IMR-90 (cell line): ENCODE measurements around the gene SVIP. TPM values are rescaled to one million over a fixed set of nuclear protein-coding genes. Genes with fewer than 3 reads are reported as not detected.

ENCODE experiments used
- ATAC-seq: fragments of 200-7000 bp; cut with Tn5 transposase; 2 replicates; pipeline ENCODE4 v1.9.1; 2020; ENCODE audit warnings: low read depth, mild to moderate bottlenecking, moderate library complexity
- BruUV-seq: library from RNA; stranded (reverse); fragments of 400-500 nt; replicated peaks from 2 replicates; lab custom pipeline; 2021; lab: Mats Ljungman, UMichigan
- CTCF ChIA-PET: fragments of 300-600 bp; formaldehyde crosslinking; extraction: SDS; loops from one replicate; lab custom pipeline; 2021; ENCODE audit warnings: antibody characterized with exemption; lab: Yijun Ruan, JAX
- POLR2A ChIA-PET: fragments of 300-600 bp; sonication (Branson Sonifier 250); formaldehyde crosslinking; loops from one replicate; lab custom pipeline; 2022; ENCODE audit warnings: antibody characterized with exemption; ENCODE audit not compliant: unreplicated experiment; lab: Charles Lee
- DNase-seq: peaks from one replicate; pipeline ENCODE4 v3.0.0; 2013
- H2AFZ ChIP-seq: replicated peaks from 2 replicates; pipeline ENCODE3; 2013; ENCODE audit warnings: low read length, mild to moderate bottlenecking; ENCODE audit not compliant: poor library complexity
- H2AK5ac ChIP-seq: 2 replicates; pipeline ENCODE4 v1.6.1; 2013; ENCODE audit warnings: low read depth, low read length, inconsistent platforms
- H2AK9ac ChIP-seq: replicated peaks from 2 replicates; pipeline ENCODE3; 2013; ENCODE audit warnings: mild to moderate bottlenecking, low read depth, low read length, moderate library complexity; ENCODE audit not compliant: poor library complexity
- H2BK120ac ChIP-seq: 2 replicates; pipeline ENCODE4 v1.6.1; 2013; ENCODE audit warnings: low read depth, low read length, inconsistent platforms
- H2BK15ac ChIP-seq: 3 replicates; pipeline ENCODE4 v1.6.1; 2013; ENCODE audit warnings: low read depth, low read length, inconsistent platforms
- H2BK20ac ChIP-seq: 2 replicates; pipeline ENCODE4 v1.6.1; 2013; ENCODE audit warnings: low read depth, mild to moderate bottlenecking, inconsistent platforms, low read length, moderate library complexity
- H2BK5ac ChIP-seq: 2 replicates; pipeline ENCODE4 v1.6.1; 2013; ENCODE audit warnings: mild to moderate bottlenecking, low read depth, low read length, inconsistent platforms; ENCODE audit not compliant: poor library complexity, severe bottlenecking
- H3K14ac ChIP-seq: replicated peaks from 2 replicates; pipeline ENCODE4 v1.6.1; 2013; ENCODE audit warnings: low read depth, low read length, inconsistent platforms
- H3K18ac ChIP-seq: 2 replicates; pipeline ENCODE4 v1.6.1; 2013; ENCODE audit warnings: low read depth, low read length, control low read depth
- H3K23ac ChIP-seq: 2 replicates; pipeline ENCODE4 v1.6.1; 2013; ENCODE audit warnings: low read depth, low read length, inconsistent platforms
- H3K27ac ChIP-seq: 2 replicates; pipeline ENCODE4 v1.5.1; 2013; ENCODE audit warnings: mild to moderate bottlenecking, control low read depth, low read length; ENCODE audit not compliant: insufficient read depth
- H3K27me3 ChIP-seq: 2 replicates; pipeline ENCODE4 v1.6.1; 2013; ENCODE audit warnings: low read length; ENCODE audit not compliant: control insufficient read depth, insufficient read depth
- H3K36me3 ChIP-seq: 2 replicates; pipeline ENCODE4 v1.6.1; 2013; ENCODE audit warnings: low read length, mixed read lengths; ENCODE audit not compliant: control insufficient read depth, insufficient read depth
- H3K4ac ChIP-seq: 2 replicates; pipeline ENCODE4 v1.6.1; 2013; ENCODE audit warnings: low read depth, low read length, inconsistent platforms
- H3K4me1 ChIP-seq: 2 replicates; pipeline ENCODE4 v1.6.1; 2013; ENCODE audit warnings: low read length, mixed read lengths; ENCODE audit not compliant: control insufficient read depth, insufficient read depth
- H3K4me2 ChIP-seq: 2 replicates; pipeline ENCODE4 v1.6.1; 2013; ENCODE audit warnings: low read depth, mild to moderate bottlenecking, control low read depth, low read length, moderate library complexity
- H3K4me3 ChIP-seq: 2 replicates; pipeline ENCODE4 v1.5.1; 2013; ENCODE audit warnings: low read depth, mild to moderate bottlenecking, control low read depth, low read length, moderate library complexity; ENCODE audit not compliant: insufficient read depth
- H3K56ac ChIP-seq: 2 replicates; pipeline ENCODE4 v1.6.1; 2013; ENCODE audit warnings: low read length, inconsistent platforms; ENCODE audit not compliant: insufficient read depth; ENCODE audit errors: extremely low read depth
- H3K79me1 ChIP-seq, 2 experiments: 2 replicates each; pipeline ENCODE4 v1.6.1; 2013; ENCODE audit warnings: low read length in 2 of 2, inconsistent platforms in 1 of 2, low read depth in 1 of 2
- H3K9ac ChIP-seq: 2 replicates; pipeline ENCODE4 v1.6.1; 2013; ENCODE audit warnings: low read depth, low read length, control low read depth
- H3K9me1 ChIP-seq: 2 replicates; pipeline ENCODE4 v1.6.1; 2013; ENCODE audit warnings: low read length, inconsistent platforms; ENCODE audit not compliant: insufficient read depth
- H3K9me3 ChIP-seq: 2 replicates; pipeline ENCODE4 v1.6.1; 2013; ENCODE audit warnings: low read length; ENCODE audit not compliant: control insufficient read depth, insufficient read depth
- H4K20me1 ChIP-seq: 2 replicates; pipeline ENCODE4 v1.6.1; 2013; ENCODE audit warnings: low read length, inconsistent platforms; ENCODE audit not compliant: insufficient read depth
- H4K5ac ChIP-seq: 2 replicates; pipeline ENCODE4 v1.6.1; 2013; ENCODE audit warnings: mild to moderate bottlenecking, low read depth, low read length, control low read depth
- H4K8ac ChIP-seq, 2 experiments: 2 replicates each; pipeline ENCODE4 v1.6.1; 2013; ENCODE audit warnings: low read depth in 2 of 2, low read length in 2 of 2, control low read depth in 1 of 2, inconsistent platforms in 1 of 2
- H4K91ac ChIP-seq: 2 replicates; pipeline ENCODE4 v1.6.1; 2013; ENCODE audit warnings: low read depth, low read length, inconsistent platforms; ENCODE audit not compliant: insufficient read depth
- WGBS, 2 experiments: methylation state at CpG; one replicate each; pipeline versions ENCODE4 v1.1.5 to v1.1.7; 2013; ENCODE audit warnings: missing lambda C conversion rate in 2 of 2; ENCODE audit not compliant: insufficient read length in 1 of 2; ENCODE audit errors: extremely low coverage in 2 of 2; 5-methylcytosine and 5-hydroxymethylcytosine counted together
- dilution Hi-C: fragments of 300-500 bp; cut with HindIII; formaldehyde crosslinking; loops from one replicate; pipeline ENCODE4 v1.14.3; 2018; ENCODE audit warnings: low sequenced_read_pairs; ENCODE audit not compliant: unreplicated experiment
- in situ Hi-C: fragments of 300-500 bp; cut with MboI; formaldehyde crosslinking; loops from 3 replicates; pipeline ENCODE4 v1.14.3; 2019; ENCODE audit warnings: low sequenced_read_pairs, inconsistent platforms, mixed read lengths
- intact Hi-C: fragments of 100-400 bp; cut with micrococcal nuclease; formaldehyde crosslinking; loops from 2 replicates; pipeline ENCODE4 v1.10.0; 2022
- polyA plus RNA-seq, 3 experiments: library from polyadenylated mRNA; depleted of rRNA; stranded (reverse); fragments of >200 nt; gene quantifications; 2 replicates each; pipeline ENCODE4 v1.2.3, GENCODE V29; 2012; ENCODE audit warnings: low replicate concordance in 1 of 3
- total RNA-seq: library from RNA; depleted of rRNA; stranded (reverse); fragments of >200 nt; gene quantifications from 2 replicates; pipeline ENCODE4 v1.2.3, GENCODE V29; 2012
- TF ChIP-seq, protein P1 (sequence below): fragments of 150-350 bp; IDR thresholded peaks from 2 replicates; pipeline ENCODE4 v1.6.1; 2016; ENCODE audit warnings: low read depth, mild to moderate bottlenecking, low read length, moderate library complexity, borderline replicate concordance

Gene SVIP
- total and polyA plus RNA-seq, 2 of the 4 experiments (the other 2 are of a cell fraction) = 2.0 to 6.8 TPM

DNA sequence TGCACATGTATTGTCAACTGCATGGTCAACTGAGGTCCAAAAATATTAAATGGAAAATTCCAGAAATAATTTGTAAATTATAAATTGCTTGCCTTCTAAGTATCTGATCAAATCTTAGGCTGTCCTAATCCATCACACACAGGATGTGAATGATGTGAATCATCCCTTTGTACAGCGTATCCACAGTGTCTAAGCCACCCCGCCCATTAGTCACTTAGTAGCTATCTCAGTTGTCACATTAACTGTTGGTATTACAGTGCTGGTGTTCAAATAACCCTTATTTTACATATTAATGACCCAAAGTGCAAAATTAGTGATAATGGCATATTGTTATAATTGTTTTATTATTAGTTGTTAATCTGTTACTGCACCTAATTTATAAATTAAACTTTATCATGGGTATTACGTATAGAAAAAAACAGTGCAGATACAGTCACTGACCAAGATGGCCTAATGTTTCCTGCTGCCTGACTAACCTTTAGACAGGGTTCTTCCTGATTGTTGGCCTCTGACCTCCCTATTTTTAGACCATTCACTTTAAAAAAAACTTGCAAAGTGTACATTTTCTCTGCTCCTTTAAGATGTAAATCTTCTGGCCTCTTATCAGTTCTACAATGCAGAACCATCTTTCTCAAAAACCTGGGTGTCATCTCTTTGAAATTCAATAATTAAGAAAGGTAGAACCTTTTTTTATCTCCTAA lies 2.9 kb upstream of the SVIP start:
- ChIA-PET CTCF (no interaction called here), POLR2A (no interaction called here)
- Histone ChIP-seq H3K4me2 (no peak overlapping the region), H2AK5ac (no peak overlapping the region), H3K23ac (no peak overlapping the region), H2AK9ac (no peak overlapping the region), H3K9ac (no peak overlapping the region), H3K36me3 (no peaks in the 10 kb centered on the region), H4K91ac (no peak overlapping the region), H4K20me1 (no peaks in the 10 kb centered on the region), H3K14ac (no peak overlapping the region), H4K8ac (no peak overlapping the region), H4K5ac (no peak overlapping the region), H3K79me1 (peaks cover 0 to 4% of the 10 kb centered on the region in 2 experiments; a peak in 3 of 4 replicates), H3K9me1 (no peaks in the 10 kb centered on the region), H3K27ac (no peak overlapping the region), H2BK15ac (no peak overlapping the region), H2BK120ac (no peak overlapping the region), H2AFZ (no peak overlapping the region), H2BK20ac (no peak overlapping the region), H3K56ac (no peak overlapping the region), H3K27me3 (no peaks in the 10 kb centered on the region), H3K4me1 (no peaks in the 10 kb centered on the region), H2BK5ac (no peak overlapping the region), H3K9me3 (no peaks in the 10 kb centered on the region), H3K4ac (no peak overlapping the region), H3K18ac (no peak overlapping the region), H3K4me3 (no peak overlapping the region)
- TF ChIP-seq, protein P1, sequence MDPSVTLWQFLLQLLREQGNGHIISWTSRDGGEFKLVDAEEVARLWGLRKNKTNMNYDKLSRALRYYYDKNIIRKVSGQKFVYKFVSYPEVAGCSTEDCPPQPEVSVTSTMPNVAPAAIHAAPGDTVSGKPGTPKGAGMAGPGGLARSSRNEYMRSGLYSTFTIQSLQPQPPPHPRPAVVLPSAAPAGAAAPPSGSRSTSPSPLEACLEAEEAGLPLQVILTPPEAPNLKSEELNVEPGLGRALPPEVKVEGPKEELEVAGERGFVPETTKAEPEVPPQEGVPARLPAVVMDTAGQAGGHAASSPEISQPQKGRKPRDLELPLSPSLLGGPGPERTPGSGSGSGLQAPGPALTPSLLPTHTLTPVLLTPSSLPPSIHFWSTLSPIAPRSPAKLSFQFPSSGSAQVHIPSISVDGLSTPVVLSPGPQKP = no peak
- no peak for ATAC-seq
- in situ Hi-C loops = no loop called here
- no peak for DNase-seq
- no CpG with 5 or more reads among the region's 3 CpGs for WGBS, 2 experiments
- intact Hi-C loops = no loop called here
- BruUV-seq = no TSS peak
- dilution Hi-C loops = no loop called here
